ENCODE data around the gene CCDC61.
A peak's percentile ranks its signal among the peaks of the same experiment; 100 is the strongest.

Gene CCDC61

DNA sequence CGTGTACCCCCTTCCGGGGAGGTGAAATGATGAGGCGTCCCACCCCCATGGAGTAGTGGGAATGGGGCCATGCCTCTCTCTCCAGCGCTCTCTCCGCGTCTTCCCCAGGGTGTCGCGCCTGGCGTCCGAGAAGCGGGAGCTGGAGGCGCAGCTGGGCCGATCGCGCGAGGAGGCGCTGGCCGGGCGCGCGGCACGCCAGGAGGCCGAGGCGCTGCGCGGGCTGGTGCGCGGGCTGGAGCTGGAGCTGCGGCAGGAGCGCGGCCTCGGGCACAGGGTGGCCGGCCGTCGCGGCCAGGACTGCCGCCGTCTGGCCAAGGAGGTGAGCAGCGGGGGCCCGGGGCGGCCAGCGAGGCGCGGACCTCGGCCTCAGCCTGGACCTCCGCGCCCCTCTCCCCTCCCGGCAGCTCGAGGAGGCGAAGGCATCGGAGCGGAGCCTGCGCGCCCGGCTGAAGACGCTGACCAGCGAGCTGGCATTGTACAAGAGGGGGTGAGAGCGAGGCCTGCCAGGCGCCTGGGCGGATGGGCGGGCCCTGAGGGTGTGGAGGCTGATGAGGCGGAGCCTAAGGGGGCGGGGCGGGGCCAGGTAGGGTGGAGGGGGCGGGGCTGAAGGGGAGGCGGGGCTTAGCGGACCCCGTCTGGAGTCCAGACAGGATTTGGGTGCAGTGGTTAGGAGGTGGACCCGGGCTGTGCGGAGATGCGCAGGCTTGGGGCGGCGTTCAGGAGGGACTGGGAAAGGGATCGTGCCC lies 19.8 kb downstream of the CCDC61 start:
- peak; percentile 75 for DNase-seq
- H3K36me3 ChIP-seq = no peaks in the 10 kb centered on the region
- H3K4me3 ChIP-seq (ENCODE audit: low read depth, low read length) = peak overlapping the region; percentile 28

DNA sequence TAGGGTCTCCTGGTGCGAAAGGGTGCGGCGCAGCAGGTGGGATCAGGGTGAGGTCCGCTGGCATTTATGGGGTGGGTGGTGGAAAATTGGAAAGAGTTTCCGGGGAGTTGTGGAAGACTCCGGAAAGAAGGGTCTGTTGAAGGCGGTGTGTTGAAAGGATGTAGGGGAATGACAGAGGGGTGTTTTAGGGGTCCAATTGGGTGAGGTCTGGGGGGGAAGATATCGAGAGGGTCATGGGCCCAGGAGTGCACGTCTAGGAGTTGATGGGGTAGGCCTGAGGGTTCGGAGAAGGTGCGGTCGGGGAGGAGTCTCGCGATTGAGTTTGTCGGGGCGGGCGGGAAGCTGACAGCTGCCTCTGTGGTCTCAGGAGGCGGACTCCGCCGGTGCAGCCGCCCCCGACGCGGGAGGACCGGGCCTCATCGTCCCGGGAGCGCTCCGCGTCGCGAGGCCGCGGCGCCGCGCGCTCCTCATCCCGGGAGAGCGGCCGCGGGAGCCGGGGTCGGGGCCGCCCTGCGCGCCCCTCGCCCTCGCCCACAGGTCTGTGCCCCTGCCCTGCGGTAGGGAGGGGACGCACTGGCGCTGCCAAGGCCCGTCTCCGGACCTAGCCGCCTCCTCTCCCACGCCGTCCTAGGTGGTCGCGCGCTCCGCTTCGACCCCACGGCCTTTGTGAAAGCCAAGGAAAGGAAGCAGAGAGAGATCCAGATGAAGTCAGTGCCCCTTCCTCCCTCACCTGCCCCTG lies 20.6 kb downstream of the CCDC61 start:
- Histone ChIP-seq H3K4me3 (ENCODE audit: low read depth, low read length) (peak overlapping the region; percentile 52), H3K9me3 (ENCODE audit: severe bottlenecking) (no peaks in the 10 kb centered on the region), H3K36me3 (no peaks in the 10 kb centered on the region), H3K27me3 (ENCODE audit: insufficient read depth, low read depth, severe bottlenecking) (no peaks in the 10 kb centered on the region), H3K27ac (no peak overlapping the region)
- TF ChIP-seq, protein P1, sequence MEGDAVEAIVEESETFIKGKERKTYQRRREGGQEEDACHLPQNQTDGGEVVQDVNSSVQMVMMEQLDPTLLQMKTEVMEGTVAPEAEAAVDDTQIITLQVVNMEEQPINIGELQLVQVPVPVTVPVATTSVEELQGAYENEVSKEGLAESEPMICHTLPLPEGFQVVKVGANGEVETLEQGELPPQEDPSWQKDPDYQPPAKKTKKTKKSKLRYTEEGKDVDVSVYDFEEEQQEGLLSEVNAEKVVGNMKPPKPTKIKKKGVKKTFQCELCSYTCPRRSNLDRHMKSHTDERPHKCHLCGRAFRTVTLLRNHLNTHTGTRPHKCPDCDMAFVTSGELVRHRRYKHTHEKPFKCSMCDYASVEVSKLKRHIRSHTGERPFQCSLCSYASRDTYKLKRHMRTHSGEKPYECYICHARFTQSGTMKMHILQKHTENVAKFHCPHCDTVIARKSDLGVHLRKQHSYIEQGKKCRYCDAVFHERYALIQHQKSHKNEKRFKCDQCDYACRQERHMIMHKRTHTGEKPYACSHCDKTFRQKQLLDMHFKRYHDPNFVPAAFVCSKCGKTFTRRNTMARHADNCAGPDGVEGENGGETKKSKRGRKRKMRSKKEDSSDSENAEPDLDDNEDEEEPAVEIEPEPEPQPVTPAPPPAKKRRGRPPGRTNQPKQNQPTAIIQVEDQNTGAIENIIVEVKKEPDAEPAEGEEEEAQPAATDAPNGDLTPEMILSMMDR (IDR thresholded peaks at IDR 0.05; ENCODE audit: low read depth, low read length) = no peak
- DNase-seq = no peak

More for the DNA sequence above, 19.8 kb downstream of the CCDC61 start:
- Histone ChIP-seq H3K27ac (no peak overlapping the region), H3K27me3 (ENCODE audit: insufficient read depth, low read depth, severe bottlenecking) (no peaks in the 10 kb centered on the region), H3K9me3 (ENCODE audit: severe bottlenecking) (no peaks in the 10 kb centered on the region)
- TF ChIP-seq, protein P1 (IDR thresholded peaks at IDR 0.05; ENCODE audit: low read depth, low read length) = 0 out of 2 replicates have a peak, but pooled peaks have one; percentile 17

DNA sequence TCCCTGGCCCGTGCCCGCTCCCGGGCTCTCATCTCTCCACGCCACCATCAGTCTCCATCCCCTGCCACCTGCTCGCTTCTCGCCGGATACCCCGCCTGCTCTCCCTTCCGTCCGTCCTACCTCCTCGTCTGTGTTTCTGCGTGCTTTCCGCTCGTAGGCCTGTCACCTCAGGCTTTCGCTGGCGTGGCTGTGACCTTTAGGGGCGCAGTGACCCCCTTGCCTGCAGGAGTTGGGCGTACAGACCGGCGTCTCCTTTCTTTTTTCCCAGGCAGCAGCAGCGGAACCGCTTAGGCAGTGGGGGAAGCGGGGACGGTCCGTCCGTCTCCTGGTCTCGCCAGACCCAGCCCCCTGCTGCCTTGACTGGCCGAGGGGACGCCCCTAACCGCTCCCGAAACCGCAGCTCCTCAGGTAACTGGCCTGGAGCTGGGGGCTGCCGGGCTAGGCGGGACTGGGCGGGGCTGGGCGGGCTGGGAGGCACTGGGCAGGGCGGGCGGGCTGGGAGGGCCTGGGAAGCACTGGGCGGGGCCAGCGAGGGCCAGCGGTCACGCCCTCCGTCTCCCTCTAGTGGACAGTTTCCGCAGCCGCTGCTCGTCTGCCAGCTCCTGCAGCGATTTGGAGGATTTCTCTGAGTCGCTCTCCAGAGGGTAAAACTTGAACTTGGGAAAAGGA lies 21.3 kb downstream of the CCDC61 start:
- TF ChIP-seq, protein P1 (IDR thresholded peaks at IDR 0.05; ENCODE audit: low read depth, low read length) = peak; percentile 78
- H3K9me3 ChIP-seq (ENCODE audit: severe bottlenecking) = no peaks in the 10 kb centered on the region
- DNase-seq = peak; percentile 79
- peak overlapping the region; percentile 52 for H3K4me3 ChIP-seq (ENCODE audit: low read depth, low read length)
- H3K36me3 ChIP-seq = no peaks in the 10 kb centered on the region
- no peaks in the 10 kb centered on the region for H3K27me3 ChIP-seq (ENCODE audit: insufficient read depth, low read depth, severe bottlenecking)
- H3K27ac ChIP-seq = no peak overlapping the region

DNA sequence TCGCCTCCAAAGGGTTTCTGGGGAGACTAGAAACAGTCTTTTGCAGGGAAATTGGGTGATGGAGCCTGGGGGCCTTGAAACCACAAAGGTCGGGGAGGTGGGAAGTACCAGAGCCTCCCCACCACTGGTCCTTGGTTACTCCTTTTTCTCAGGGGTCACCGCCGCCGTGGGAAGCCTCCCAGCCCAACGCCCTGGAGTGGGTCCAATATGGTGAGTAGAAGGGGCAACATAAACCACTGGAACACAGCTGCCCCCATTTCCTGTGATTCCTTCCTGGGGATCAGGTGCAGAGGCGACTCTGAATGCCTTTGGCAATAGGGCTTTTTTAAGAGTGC lies 21.8 kb downstream of the CCDC61 start:
- TF ChIP-seq, protein P1 (IDR thresholded peaks at IDR 0.05; ENCODE audit: low read depth, low read length) = no peak
- no peak for DNase-seq
- Histone ChIP-seq H3K27me3 (ENCODE audit: insufficient read depth, low read depth, severe bottlenecking) (no peaks in the 10 kb centered on the region), H3K9me3 (ENCODE audit: severe bottlenecking) (no peaks in the 10 kb centered on the region), H3K4me3 (ENCODE audit: low read depth, low read length) (no peak overlapping the region), H3K36me3 (no peaks in the 10 kb centered on the region), H3K27ac (no peak overlapping the region)

DNA sequence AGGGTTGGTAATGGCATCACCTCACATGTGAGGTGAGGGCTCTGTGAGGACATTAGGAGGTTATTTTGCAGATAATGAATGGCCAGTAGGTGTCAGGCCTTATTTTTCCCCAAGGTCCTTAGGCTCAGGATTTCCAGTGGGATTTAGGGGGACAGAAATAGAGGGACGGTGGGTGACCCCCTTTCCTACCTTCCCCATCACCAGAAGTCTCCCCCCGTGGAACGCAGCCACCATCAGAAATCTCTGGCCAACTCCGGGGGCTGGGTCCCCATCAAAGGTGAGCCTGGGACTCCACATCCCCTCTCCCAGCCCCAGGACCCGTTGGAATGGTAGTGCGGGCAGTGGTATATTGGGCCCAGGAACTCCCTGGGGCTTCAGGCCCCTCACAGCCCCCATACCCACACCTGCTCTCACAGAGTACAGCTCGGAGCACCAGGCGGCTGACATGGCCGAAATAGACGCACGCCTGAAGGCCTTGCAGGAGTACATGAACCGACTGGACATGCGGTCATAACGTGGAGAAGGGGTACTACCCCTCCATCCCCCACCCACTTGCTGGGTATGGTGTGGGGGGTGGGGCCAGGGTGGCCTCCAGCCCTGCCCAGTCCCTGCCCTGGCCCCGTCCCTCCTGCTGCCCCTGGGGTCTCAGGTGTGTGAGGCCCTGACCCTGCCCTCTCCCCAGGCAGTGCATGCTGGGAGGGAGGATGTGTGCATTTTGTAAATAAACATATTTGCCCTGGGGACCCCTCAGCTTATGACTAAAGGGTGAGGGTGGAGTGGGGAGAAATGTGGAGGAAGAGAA lies 22.8 kb downstream of the CCDC61 start:
- TF ChIP-seq, protein P1 (IDR thresholded peaks at IDR 0.05; ENCODE audit: low read depth, low read length) = no peak
- no peaks in the 10 kb centered on the region for H3K36me3 ChIP-seq

More for the DNA sequence above, 22.8 kb downstream of the CCDC61 start:
- Histone ChIP-seq H3K27ac (no peak overlapping the region), H3K27me3 (ENCODE audit: insufficient read depth, low read depth, severe bottlenecking) (no peaks in the 10 kb centered on the region), H3K9me3 (ENCODE audit: severe bottlenecking) (no peaks in the 10 kb centered on the region), H3K4me3 (ENCODE audit: low read depth, low read length) (no peak overlapping the region)
- DNase-seq = no peak

Measured in WERI-Rb-1 (cell line).